IMR-90 (cell line): ENCODE measurements around the gene DNAJC6. TPM values are rescaled to one million over a fixed set of nuclear protein-coding genes. Genes with fewer than 3 reads are reported as not detected.

Experiments used
- ATAC-seq: fragments of 200-7000 bp; cut with Tn5 transposase; 2 replicates; pipeline ENCODE4 v1.9.1; 2020; ENCODE audit warnings: low read depth, mild to moderate bottlenecking, moderate library complexity
- BruUV-seq: library from RNA; stranded (reverse); fragments of 400-500 nt; replicated peaks from 2 replicates; lab custom pipeline; 2021; lab: Mats Ljungman, UMichigan
- CTCF ChIA-PET: fragments of 300-600 bp; formaldehyde crosslinking; extraction: SDS; loops from one replicate; lab custom pipeline; 2021; ENCODE audit warnings: antibody characterized with exemption; lab: Yijun Ruan, JAX
- POLR2A ChIA-PET: fragments of 300-600 bp; sonication (Branson Sonifier 250); formaldehyde crosslinking; loops from one replicate; lab custom pipeline; 2022; ENCODE audit warnings: antibody characterized with exemption; ENCODE audit not compliant: unreplicated experiment; lab: Charles Lee
- DNase-seq: peaks from one replicate; pipeline ENCODE4 v3.0.0; 2013
- H2AFZ ChIP-seq: replicated peaks from 2 replicates; pipeline ENCODE3; 2013; ENCODE audit warnings: low read length, mild to moderate bottlenecking; ENCODE audit not compliant: poor library complexity
- H2AK5ac ChIP-seq: 2 replicates; pipeline ENCODE4 v1.6.1; 2013; ENCODE audit warnings: low read depth, low read length, inconsistent platforms
- H2AK9ac ChIP-seq: replicated peaks from 2 replicates; pipeline ENCODE3; 2013; ENCODE audit warnings: mild to moderate bottlenecking, low read depth, low read length, moderate library complexity; ENCODE audit not compliant: poor library complexity
- H2BK120ac ChIP-seq: 2 replicates; pipeline ENCODE4 v1.6.1; 2013; ENCODE audit warnings: low read depth, low read length, inconsistent platforms
- H2BK15ac ChIP-seq: 3 replicates; pipeline ENCODE4 v1.6.1; 2013; ENCODE audit warnings: low read depth, low read length, inconsistent platforms
- H2BK20ac ChIP-seq: 2 replicates; pipeline ENCODE4 v1.6.1; 2013; ENCODE audit warnings: low read depth, mild to moderate bottlenecking, inconsistent platforms, low read length, moderate library complexity
- H2BK5ac ChIP-seq: 2 replicates; pipeline ENCODE4 v1.6.1; 2013; ENCODE audit warnings: mild to moderate bottlenecking, low read depth, low read length, inconsistent platforms; ENCODE audit not compliant: poor library complexity, severe bottlenecking
- H3K14ac ChIP-seq: replicated peaks from 2 replicates; pipeline ENCODE4 v1.6.1; 2013; ENCODE audit warnings: low read depth, low read length, inconsistent platforms
- H3K18ac ChIP-seq: 2 replicates; pipeline ENCODE4 v1.6.1; 2013; ENCODE audit warnings: low read depth, low read length, control low read depth
- H3K23ac ChIP-seq: 2 replicates; pipeline ENCODE4 v1.6.1; 2013; ENCODE audit warnings: low read depth, low read length, inconsistent platforms
- H3K27ac ChIP-seq: 2 replicates; pipeline ENCODE4 v1.5.1; 2013; ENCODE audit warnings: mild to moderate bottlenecking, control low read depth, low read length; ENCODE audit not compliant: insufficient read depth
- H3K27me3 ChIP-seq: 2 replicates; pipeline ENCODE4 v1.6.1; 2013; ENCODE audit warnings: low read length; ENCODE audit not compliant: control insufficient read depth, insufficient read depth
- H3K36me3 ChIP-seq: 2 replicates; pipeline ENCODE4 v1.6.1; 2013; ENCODE audit warnings: low read length, mixed read lengths; ENCODE audit not compliant: control insufficient read depth, insufficient read depth
- H3K4ac ChIP-seq: 2 replicates; pipeline ENCODE4 v1.6.1; 2013; ENCODE audit warnings: low read depth, low read length, inconsistent platforms
- H3K4me1 ChIP-seq: 2 replicates; pipeline ENCODE4 v1.6.1; 2013; ENCODE audit warnings: low read length, mixed read lengths; ENCODE audit not compliant: control insufficient read depth, insufficient read depth
- H3K4me2 ChIP-seq: 2 replicates; pipeline ENCODE4 v1.6.1; 2013; ENCODE audit warnings: low read depth, mild to moderate bottlenecking, control low read depth, low read length, moderate library complexity
- H3K4me3 ChIP-seq: 2 replicates; pipeline ENCODE4 v1.5.1; 2013; ENCODE audit warnings: low read depth, mild to moderate bottlenecking, control low read depth, low read length, moderate library complexity; ENCODE audit not compliant: insufficient read depth
- H3K56ac ChIP-seq: 2 replicates; pipeline ENCODE4 v1.6.1; 2013; ENCODE audit warnings: low read length, inconsistent platforms; ENCODE audit not compliant: insufficient read depth; ENCODE audit errors: extremely low read depth
- H3K79me1 ChIP-seq, 2 experiments: 2 replicates each; pipeline ENCODE4 v1.6.1; 2013; ENCODE audit warnings: low read length in 2 of 2, inconsistent platforms in 1 of 2, low read depth in 1 of 2
- H3K9ac ChIP-seq: 2 replicates; pipeline ENCODE4 v1.6.1; 2013; ENCODE audit warnings: low read depth, low read length, control low read depth
- H3K9me1 ChIP-seq: 2 replicates; pipeline ENCODE4 v1.6.1; 2013; ENCODE audit warnings: low read length, inconsistent platforms; ENCODE audit not compliant: insufficient read depth
- H3K9me3 ChIP-seq: 2 replicates; pipeline ENCODE4 v1.6.1; 2013; ENCODE audit warnings: low read length; ENCODE audit not compliant: control insufficient read depth, insufficient read depth
- H4K20me1 ChIP-seq: 2 replicates; pipeline ENCODE4 v1.6.1; 2013; ENCODE audit warnings: low read length, inconsistent platforms; ENCODE audit not compliant: insufficient read depth
- H4K5ac ChIP-seq: 2 replicates; pipeline ENCODE4 v1.6.1; 2013; ENCODE audit warnings: mild to moderate bottlenecking, low read depth, low read length, control low read depth
- H4K8ac ChIP-seq, 2 experiments: 2 replicates each; pipeline ENCODE4 v1.6.1; 2013; ENCODE audit warnings: low read depth in 2 of 2, low read length in 2 of 2, control low read depth in 1 of 2, inconsistent platforms in 1 of 2
- H4K91ac ChIP-seq: 2 replicates; pipeline ENCODE4 v1.6.1; 2013; ENCODE audit warnings: low read depth, low read length, inconsistent platforms; ENCODE audit not compliant: insufficient read depth
- BHLHE40 ChIP-seq: fragments of 150-350 bp; IDR thresholded peaks from 2 replicates; pipeline ENCODE4 v1.6.1; 2016; ENCODE audit warnings: mild to moderate bottlenecking, low read depth, low read length
- CEBPB ChIP-seq: IDR thresholded peaks from 2 replicates; pipeline ENCODE4 v1.6.1; 2012; ENCODE audit warnings: low read depth, low read length, improper control_type of control experiment
- CHD1 ChIP-seq: IDR thresholded peaks from 2 replicates; pipeline ENCODE4 v1.6.1; 2012; ENCODE audit warnings: low read depth, low read length, improper control_type of control experiment
- CTCF ChIP-seq: conservative IDR thresholded peaks from 2 replicates; pipeline ENCODE4 v1.5.1; 2012; ENCODE audit warnings: mild to moderate bottlenecking, low read depth, low read length, improper control_type of control experiment
- FOS ChIP-seq: fragments of 150-350 bp; IDR thresholded peaks from 2 replicates; pipeline ENCODE4 v1.6.1; 2016; ENCODE audit warnings: low read depth, low read length
- MAFK ChIP-seq: IDR thresholded peaks from 2 replicates; pipeline ENCODE4 v1.6.1; 2012; ENCODE audit warnings: low read depth, low read length, improper control_type of control experiment
- MAZ ChIP-seq: IDR thresholded peaks from 2 replicates; pipeline ENCODE4 v1.6.1; 2012; ENCODE audit warnings: low read depth, mild to moderate bottlenecking, low read length, improper control_type of control experiment, moderate library complexity, borderline replicate concordance
- MXI1 ChIP-seq: IDR thresholded peaks from 2 replicates; pipeline ENCODE4 v1.6.1; 2012; ENCODE audit warnings: low read depth, mild to moderate bottlenecking, low read length, moderate library complexity, borderline replicate concordance
- NFE2L2 ChIP-seq: fragments of 150-350 bp; IDR thresholded peaks from 2 replicates; pipeline ENCODE4 v1.6.1; 2016; ENCODE audit warnings: low read depth, mild to moderate bottlenecking, low read length
- POLR2A ChIP-seq: IDR thresholded peaks from 2 replicates; pipeline ENCODE4 v1.6.1; 2012; ENCODE audit warnings: mild to moderate bottlenecking, low read depth, low read length
- RAD21 ChIP-seq: IDR thresholded peaks from 2 replicates; pipeline ENCODE4 v1.6.1; 2012; ENCODE audit warnings: low read length, improper control_type of control experiment
- RCOR1 ChIP-seq: IDR thresholded peaks from 2 replicates; pipeline ENCODE4 v1.6.1; 2012; ENCODE audit warnings: mild to moderate bottlenecking, low read length, improper control_type of control experiment; ENCODE audit not compliant: insufficient replicate concordance
- USF2 ChIP-seq: fragments of 150-350 bp; IDR thresholded peaks from 2 replicates; pipeline ENCODE4 v1.6.1; 2017; ENCODE audit warnings: mild to moderate bottlenecking, antibody characterized with exemption, low read length, low read depth
- dilution Hi-C: fragments of 300-500 bp; cut with HindIII; formaldehyde crosslinking; loops from one replicate; pipeline ENCODE4 v1.14.3; 2018; ENCODE audit warnings: low sequenced_read_pairs; ENCODE audit not compliant: unreplicated experiment
- in situ Hi-C: fragments of 300-500 bp; cut with MboI; formaldehyde crosslinking; loops from 3 replicates; pipeline ENCODE4 v1.14.3; 2019; ENCODE audit warnings: low sequenced_read_pairs, inconsistent platforms, mixed read lengths
- intact Hi-C: fragments of 100-400 bp; cut with micrococcal nuclease; formaldehyde crosslinking; loops from 2 replicates; pipeline ENCODE4 v1.10.0; 2022
- polyA plus RNA-seq, 3 experiments: library from polyadenylated mRNA; depleted of rRNA; stranded (reverse); fragments of >200 nt; gene quantifications; 2 replicates each; pipeline ENCODE4 v1.2.3, GENCODE V29; 2012; ENCODE audit warnings: low replicate concordance in 1 of 3
- total RNA-seq: library from RNA; depleted of rRNA; stranded (reverse); fragments of >200 nt; gene quantifications from 2 replicates; pipeline ENCODE4 v1.2.3, GENCODE V29; 2012

DNAJC6 gene
- total and polyA plus RNA-seq, 2 of the 4 experiments (the other 2 are of a cell fraction) = 0.05 to 0.18 TPM

GRCh38 chr1:65311760-65312159 is 2.4 kb downstream of the DNAJC6 start:
- Histone ChIP-seq H3K4me3 (no peak overlapping the region), H4K20me1 (no peaks in the 10 kb centered on the region), H2BK120ac (no peak overlapping the region), H3K9me3 (0 out of 2 replicates have a peak, but pooled peaks cover 2% of the 10 kb centered on the region), H2AK5ac (no peak overlapping the region), H2AK9ac (no peak overlapping the region), H3K56ac (no peak overlapping the region), H3K4ac (no peak overlapping the region), H4K91ac (no peak overlapping the region), H2BK5ac (no peak overlapping the region), H2BK20ac (no peak overlapping the region), H3K18ac (no peak overlapping the region), H3K23ac (no peak overlapping the region), H3K4me1 (no peaks in the 10 kb centered on the region), H3K14ac (no peak overlapping the region), H3K27ac (no peak overlapping the region), H2AFZ (no peak overlapping the region), H3K27me3 (peaks cover 7% of the 10 kb centered on the region), H4K8ac (no peak overlapping the region), H3K9me1 (no peaks in the 10 kb centered on the region), H3K79me1 (no peaks in the 10 kb centered on the region), H2BK15ac (no peak overlapping the region), H3K4me2 (no peak overlapping the region), H3K9ac (no peak overlapping the region), H3K36me3 (no peaks in the 10 kb centered on the region), H4K5ac (no peak overlapping the region)
- ATAC-seq (no peak), DNase-seq (no peak)
- intact Hi-C loops (no loop called here), dilution Hi-C loops (no loop called here), in situ Hi-C loops (no loop called here)
- ChIA-PET CTCF (no interaction called here), POLR2A (no interaction called here)
- TF ChIP-seq POLR2A (no peak), NFE2L2 (no peak), RAD21 (no peak), CTCF (no peak), BHLHE40 (no peak), MAZ (no peak), FOS (no peak), USF2 (no peak), RCOR1 (no peak), MAFK (no peak), CHD1 (no peak), CEBPB (no peak), MXI1 (no peak)
- no TSS peak for BruUV-seq
